HG02970 (cell line): Measurements from ENCODE around the gene KRT17.
"Not testable (repeated sequence)": the region's sequence is repeated elsewhere in the genome, so short reads cannot be mapped to it uniquely, and the experiment has no call there.

Experiments
- ATAC-seq: cut with Tn5 transposase; IDR thresholded peaks from one replicate; pipeline ENCODE4 v1.9.1; 2021; ENCODE audit warnings: mild to moderate bottlenecking, moderate library complexity, moderate number of reproducible peaks; ENCODE audit not compliant: unreplicated experiment, low FRiP score

KRT17 gene

GRCh38 chr17:41622340-41623183 is 1.8 kb downstream of the KRT17 start:
- not testable (repeated sequence) for ATAC-seq

- no peak for ATAC-seq
Measured at GRCh38 chr17:41621916-41622315, 2.5 kb downstream of the KRT17 start.

GRCh38 chr17:41621435-41621817 is 2.9 kb downstream of the KRT17 start:
- not testable (repeated sequence) for ATAC-seq

GRCh38 chr17:41620583-41621434 is 3.6 kb downstream of the KRT17 start:
- no peak for ATAC-seq

- not testable (repeated sequence) for ATAC-seq
Measured at GRCh38 chr17:41619927-41620582, 4.3 kb downstream of the KRT17 start.

- ATAC-seq, result no peak
Measured at GRCh38 chr17:41619036-41619926, 5.1 kb downstream of the KRT17 start.

- ATAC-seq, result no peak
Measured at GRCh38 chr17:41618341-41619035, 5.9 kb downstream of the KRT17 start.

GRCh38 chr17:41617698-41618097 is 6.7 kb downstream of the KRT17 start:
- ATAC-seq, result no peak

GRCh38 chr17:41617136-41617535 is 7.2 kb downstream of the KRT17 start:
- ATAC-seq, result no peak

GRCh38 chr17:41616486-41616885 is 7.9 kb downstream of the KRT17 start:
- ATAC-seq, result not testable (repeated sequence)

GRCh38 chr17:41615454-41615853 is 8.9 kb downstream of the KRT17 start:
- ATAC-seq, result no peak

GRCh38 chr17:41614767-41615166 is 9.6 kb downstream of the KRT17 start:
- not testable (repeated sequence) for ATAC-seq

GRCh38 chr17:41614098-41614497 is 10.3 kb downstream of the KRT17 start:
- ATAC-seq, result no peak

GRCh38 chr17:41613277-41614082 is 10.9 kb downstream of the KRT17 start:
- no peak for ATAC-seq

- not testable (repeated sequence) for ATAC-seq
Measured at GRCh38 chr17:41612376-41613160, 11.8 kb downstream of the KRT17 start, which contains the start of gene KRT16. Gene KRT16 (minus strand): TSS chr17:41612767. CDS start chr17:41612688, 79 bp downstream.

- ATAC-seq, result no peak
Measured at GRCh38 chr17:41610965-41611640, 13.3 kb downstream of the KRT17 start.

- ATAC-seq, result not testable (repeated sequence)
Measured at GRCh38 chr17:41610061-41610517, 14.3 kb downstream of the KRT17 start.
